ENCODE results near the gene FAM83F.

GRCh38 chr22:39958949-39959639, 35.7 kb upstream of the FAM83F start:
- TF ChIP-seq YY1 (IDR thresholded peaks at IDR 0.05; ENCODE audit: insufficient read depth, insufficient read length) (no peak), ZNF274 (IDR thresholded peaks at IDR 0.05; ENCODE audit: low read depth, low read length) (no peak), SUZ12 (IDR thresholded peaks at IDR 0.05; ENCODE audit: extremely low read depth, insufficient read depth, insufficient read length) (no peak)
